SJCRH30 (cell line): ENCODE results near the gene CHCT1. TPM values are rescaled to one million over a fixed set of nuclear protein-coding genes. Genes with fewer than 3 reads are reported as not detected.
A peak's percentile ranks its signal among the peaks of the same experiment; 100 is the strongest.
"Not testable (repeated sequence)": the region's sequence is repeated elsewhere in the genome, so short reads cannot be mapped to it uniquely, and the experiment has no call there.

Experiments used
- DNase-seq, 2 experiments: peaks; one replicate each; pipeline ENCODE4 v3.0.0-alpha.2; 2015 to 2020
- H3K27ac ChIP-seq: fragments of 250-450 bp; sonication (Bioruptor Pico); 2 replicates; pipeline ENCODE4 v1.5.1; 2020; ENCODE audit warnings: mild to moderate bottlenecking, moderate library complexity
- H3K27me3 ChIP-seq: fragments of 250-450 bp; sonication (Bioruptor Pico); 2 replicates; pipeline ENCODE4 v1.5.1; 2020; ENCODE audit warnings: mild to moderate bottlenecking, moderate library complexity
- H3K36me3 ChIP-seq: fragments of 250-450 bp; sonication (Bioruptor Pico); 2 replicates; pipeline ENCODE4 v1.5.1; 2020; ENCODE audit warnings: mild to moderate bottlenecking, moderate library complexity
- H3K4me1 ChIP-seq: fragments of 250-450 bp; sonication (Bioruptor Pico); 2 replicates; pipeline ENCODE4 v1.5.1; 2020; ENCODE audit warnings: mild to moderate bottlenecking, moderate library complexity
- H3K4me3 ChIP-seq: fragments of 250-450 bp; sonication (Bioruptor Pico); 2 replicates; pipeline ENCODE4 v1.5.1; 2020; ENCODE audit warnings: mild to moderate bottlenecking, moderate library complexity
- H3K9me3 ChIP-seq: fragments of 250-450 bp; sonication (Bioruptor Pico); replicated peaks from 2 replicates; pipeline ENCODE4 v1.5.1; 2020; ENCODE audit warnings: mild to moderate bottlenecking, moderate library complexity
- total RNA-seq: library from RNA; depleted of rRNA; stranded (reverse); fragments of >200 nt; shearing (Covaris generic); gene quantifications from 2 replicates; pipeline ENCODE4 v1.2.3, GENCODE V29; 2014; rRNA removed

Gene CHCT1
- total RNA-seq = not detected in 2 replicates

- H3K4me3 ChIP-seq = no peak within 1 kb of the TSS
- H3K27ac ChIP-seq = no peak within 1 kb of the TSS
- H3K4me1 ChIP-seq = no peaks in the 10 kb centered on the region
- DNase-seq = no peak
- no peaks in the 10 kb centered on the region for H3K27me3 ChIP-seq
- H3K9me3 ChIP-seq = no peaks in the 10 kb centered on the region
- H3K36me3 ChIP-seq = no peaks in the 10 kb centered on the region
Measured at GRCh38 chr17:60422162-60422665, at the start of gene CHCT1. CHCT1 (plus strand) TSS chr17:60422489; CDS start chr17:60422593, 104 bp downstream.

GRCh38 chr17:60372790-60373483 lies 49.4 kb upstream of the CHCT1 start:
- Histone ChIP-seq H3K9me3 (no peaks in the 10 kb centered on the region), H3K36me3 (peaks cover 3% of the 10 kb centered on the region), H3K27ac (no peak overlapping the region), H3K4me3 (no peak overlapping the region), H3K4me1 (no peaks in the 10 kb centered on the region), H3K27me3 (no peaks in the 10 kb centered on the region)
- no peak for DNase-seq

GRCh38 chr17:60378187-60378586 lies 44.1 kb upstream of the CHCT1 start:
- H3K4me1 ChIP-seq, H3K9me3 ChIP-seq, H3K27me3 ChIP-seq, H3K36me3 ChIP-seq, H3K4me3 ChIP-seq, H3K27ac ChIP-seq, DNase-seq: not testable (repeated sequence)

- H3K4me1 ChIP-seq, H3K27me3 ChIP-seq, DNase-seq, H3K36me3 ChIP-seq, H3K9me3 ChIP-seq, H3K4me3 ChIP-seq, H3K27ac ChIP-seq: not testable (repeated sequence)
Measured at GRCh38 chr17:60379461-60379860, 42.8 kb upstream of the CHCT1 start.

- Histone ChIP-seq H3K27me3 (no peaks in the 10 kb centered on the region), H3K4me3 (no peak overlapping the region), H3K9me3 (no peaks in the 10 kb centered on the region), H3K4me1 (peaks cover 4% of the 10 kb centered on the region; the same call in 1 of the 2 replicates), H3K36me3 (no peaks in the 10 kb centered on the region), H3K27ac (no peak overlapping the region)
- DNase-seq = no peak
Measured at GRCh38 chr17:60381958-60382357, 40.3 kb upstream of the CHCT1 start.

GRCh38 chr17:60383379-60383778 lies 38.9 kb upstream of the CHCT1 start:
- H3K4me1 ChIP-seq = peaks cover 4% of the 10 kb centered on the region; the same call in 1 of the 2 replicates
- H3K27ac ChIP-seq = no peak overlapping the region

GRCh38 chr17:60384921-60385320 lies 37.4 kb upstream of the CHCT1 start:
- not testable (repeated sequence) for DNase-seq, H3K27me3 ChIP-seq, H3K27ac ChIP-seq, H3K36me3 ChIP-seq, H3K9me3 ChIP-seq, H3K4me3 ChIP-seq, H3K4me1 ChIP-seq

More at GRCh38 chr17:60383379-60383778, 38.9 kb upstream of the CHCT1 start:
- Histone ChIP-seq H3K4me3 (no peak overlapping the region), H3K9me3 (no peaks in the 10 kb centered on the region), H3K27me3 (no peaks in the 10 kb centered on the region), H3K36me3 (no peaks in the 10 kb centered on the region)
- DNase-seq = no peak

GRCh38 chr17:60386147-60387058 lies 35.9 kb upstream of the CHCT1 start:
- Histone ChIP-seq H3K9me3 (no peaks in the 10 kb centered on the region), H3K27me3 (no peaks in the 10 kb centered on the region), H3K36me3 (no peaks in the 10 kb centered on the region), H3K4me1 (peaks cover 9% of the 10 kb centered on the region), H3K4me3 (no peak overlapping the region), H3K27ac (no peak overlapping the region)
- DNase-seq = no peak

- H3K27me3 ChIP-seq = no peaks in the 10 kb centered on the region
- peaks cover 9% of the 10 kb centered on the region for H3K4me1 ChIP-seq
- H3K36me3 ChIP-seq = no peaks in the 10 kb centered on the region
- no peak overlapping the region for H3K4me3 ChIP-seq
- no peak for DNase-seq
- no peak overlapping the region for H3K27ac ChIP-seq
- no peaks in the 10 kb centered on the region for H3K9me3 ChIP-seq
Measured at GRCh38 chr17:60387666-60388065, 34.6 kb upstream of the CHCT1 start.

- Histone ChIP-seq H3K9me3 (no peaks in the 10 kb centered on the region), H3K4me3 (no peak overlapping the region), H3K36me3 (no peaks in the 10 kb centered on the region), H3K27ac (no peak overlapping the region), H3K27me3 (no peaks in the 10 kb centered on the region), H3K4me1 (peaks cover 9% of the 10 kb centered on the region)
- DNase-seq = no peak
Measured at GRCh38 chr17:60388742-60389141, 33.5 kb upstream of the CHCT1 start.

GRCh38 chr17:60390186-60390585 lies 32.1 kb upstream of the CHCT1 start:
- no peaks in the 10 kb centered on the region for H3K27me3 ChIP-seq
- DNase-seq = no peak
- peak overlapping the region; percentile 93 for H3K4me3 ChIP-seq
- H3K9me3 ChIP-seq = no peaks in the 10 kb centered on the region
- no peak overlapping the region for H3K27ac ChIP-seq
- H3K4me1 ChIP-seq = peaks cover 5% of the 10 kb centered on the region; the same call in 1 of the 2 replicates
- no peaks in the 10 kb centered on the region for H3K36me3 ChIP-seq

GRCh38 chr17:60390925-60391470 lies 31.3 kb upstream of the CHCT1 start:
- Histone ChIP-seq H3K4me3 (peak overlapping the region; percentile 93), H3K27me3 (no peaks in the 10 kb centered on the region)
- peak; percentile 23 to 61 for DNase-seq

GRCh38 chr17:60391471-60392041 lies 30.7 kb upstream of the CHCT1 start:
- Histone ChIP-seq H3K4me3 (peak overlapping the region; percentile 93), H3K4me1 (peaks cover 5% of the 10 kb centered on the region; the same call in 1 of the 2 replicates), H3K27ac (peak overlapping the region; percentile 94), H3K9me3 (no peaks in the 10 kb centered on the region), H3K36me3 (no peaks in the 10 kb centered on the region), H3K27me3 (no peaks in the 10 kb centered on the region)
- DNase-seq = peak in 1 of 2 experiments; percentile 74

More at GRCh38 chr17:60390925-60391470, 31.3 kb upstream of the CHCT1 start:
- no peaks in the 10 kb centered on the region for H3K9me3 ChIP-seq
- no peaks in the 10 kb centered on the region for H3K36me3 ChIP-seq
- H3K27ac ChIP-seq = peak overlapping the region; percentile 94
- peaks cover 5% of the 10 kb centered on the region; the same call in 1 of the 2 replicates for H3K4me1 ChIP-seq

GRCh38 chr17:60392042-60392844 lies 30.0 kb upstream of the CHCT1 start, which contains the start of gene USP32:
USP32 (minus strand) TSS chr17:60392133; CDS start chr17:60391939, 194 bp downstream.
- no peaks in the 10 kb centered on the region for H3K9me3 ChIP-seq
- peak within 1 kb of the TSS; percentile 94 for H3K27ac ChIP-seq
- peak; percentile 96 to 98 for DNase-seq
- H3K36me3 ChIP-seq = no peaks in the 10 kb centered on the region
- H3K4me3 ChIP-seq = peak within 1 kb of the TSS; percentile 93
- H3K4me1 ChIP-seq = peaks cover 5% of the 10 kb centered on the region; the same call in 1 of the 2 replicates
- H3K27me3 ChIP-seq = no peaks in the 10 kb centered on the region
